ENCODE results near the gene RAVER1. TPM values are rescaled to one million over a fixed set of nuclear protein-coding genes. Genes with fewer than 3 reads are reported as not detected.
A peak's percentile ranks its signal among the peaks of the same experiment; 100 is the strongest.

Gene RAVER1
- total RNA-seq, 1 donor from 2014 or later: 51.8 TPM

DNA sequence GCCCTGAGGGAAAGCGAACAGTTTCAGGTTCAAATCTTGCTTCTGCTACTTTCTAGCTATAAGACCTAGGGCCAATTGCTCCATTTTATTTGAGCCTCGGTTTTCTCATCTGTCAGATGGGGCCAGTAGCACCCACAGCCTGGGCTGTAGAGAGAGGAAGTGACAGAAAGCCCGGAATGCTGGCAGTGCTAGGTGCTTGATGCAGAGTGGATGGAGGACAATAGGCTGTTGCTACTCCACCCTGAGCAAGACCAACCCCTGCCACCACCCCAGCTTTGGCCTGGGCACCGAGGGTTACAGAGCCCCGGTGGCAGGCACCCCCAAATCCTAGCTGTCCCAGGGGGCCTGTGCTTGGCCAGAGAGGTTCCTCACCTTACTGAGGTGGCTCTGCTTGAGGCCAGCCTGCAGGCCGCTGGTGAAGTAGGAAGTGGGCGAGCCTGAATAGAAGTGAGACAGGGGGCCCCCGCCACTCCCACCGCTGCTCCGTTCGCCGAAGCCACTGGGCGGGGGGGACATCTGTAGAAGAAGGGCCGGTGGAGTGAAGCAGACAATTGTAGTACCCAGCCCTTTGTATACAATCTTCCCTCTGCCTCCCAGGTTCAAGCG is 15.4 kb downstream of the RAVER1 start:
- DNase-seq (ENCODE audit: low spot score in 2 of 2): no peak
- Histone ChIP-seq H3K9me3 (no peaks in the 10 kb centered on the region), H3K4me1 (peaks cover 0 to 6% of the 10 kb centered on the region in 2 donors), H3K27ac (no peak overlapping the region), H3K4me3 (no peak overlapping the region), H3K27me3 (no peaks in the 10 kb centered on the region), H3K36me3 (peaks cover 54 to 63% of the 10 kb centered on the region in 2 donors)
- intact Hi-C loops (cut with DNase I): loop anchor here (5.0 kb wide), 1 partner anchor 64 kb away; the partner anchor contains the start of gene TYK2
- TF ChIP-seq, protein P1, sequence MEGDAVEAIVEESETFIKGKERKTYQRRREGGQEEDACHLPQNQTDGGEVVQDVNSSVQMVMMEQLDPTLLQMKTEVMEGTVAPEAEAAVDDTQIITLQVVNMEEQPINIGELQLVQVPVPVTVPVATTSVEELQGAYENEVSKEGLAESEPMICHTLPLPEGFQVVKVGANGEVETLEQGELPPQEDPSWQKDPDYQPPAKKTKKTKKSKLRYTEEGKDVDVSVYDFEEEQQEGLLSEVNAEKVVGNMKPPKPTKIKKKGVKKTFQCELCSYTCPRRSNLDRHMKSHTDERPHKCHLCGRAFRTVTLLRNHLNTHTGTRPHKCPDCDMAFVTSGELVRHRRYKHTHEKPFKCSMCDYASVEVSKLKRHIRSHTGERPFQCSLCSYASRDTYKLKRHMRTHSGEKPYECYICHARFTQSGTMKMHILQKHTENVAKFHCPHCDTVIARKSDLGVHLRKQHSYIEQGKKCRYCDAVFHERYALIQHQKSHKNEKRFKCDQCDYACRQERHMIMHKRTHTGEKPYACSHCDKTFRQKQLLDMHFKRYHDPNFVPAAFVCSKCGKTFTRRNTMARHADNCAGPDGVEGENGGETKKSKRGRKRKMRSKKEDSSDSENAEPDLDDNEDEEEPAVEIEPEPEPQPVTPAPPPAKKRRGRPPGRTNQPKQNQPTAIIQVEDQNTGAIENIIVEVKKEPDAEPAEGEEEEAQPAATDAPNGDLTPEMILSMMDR (IDR thresholded peaks at IDR 0.05): no peak

DNA sequence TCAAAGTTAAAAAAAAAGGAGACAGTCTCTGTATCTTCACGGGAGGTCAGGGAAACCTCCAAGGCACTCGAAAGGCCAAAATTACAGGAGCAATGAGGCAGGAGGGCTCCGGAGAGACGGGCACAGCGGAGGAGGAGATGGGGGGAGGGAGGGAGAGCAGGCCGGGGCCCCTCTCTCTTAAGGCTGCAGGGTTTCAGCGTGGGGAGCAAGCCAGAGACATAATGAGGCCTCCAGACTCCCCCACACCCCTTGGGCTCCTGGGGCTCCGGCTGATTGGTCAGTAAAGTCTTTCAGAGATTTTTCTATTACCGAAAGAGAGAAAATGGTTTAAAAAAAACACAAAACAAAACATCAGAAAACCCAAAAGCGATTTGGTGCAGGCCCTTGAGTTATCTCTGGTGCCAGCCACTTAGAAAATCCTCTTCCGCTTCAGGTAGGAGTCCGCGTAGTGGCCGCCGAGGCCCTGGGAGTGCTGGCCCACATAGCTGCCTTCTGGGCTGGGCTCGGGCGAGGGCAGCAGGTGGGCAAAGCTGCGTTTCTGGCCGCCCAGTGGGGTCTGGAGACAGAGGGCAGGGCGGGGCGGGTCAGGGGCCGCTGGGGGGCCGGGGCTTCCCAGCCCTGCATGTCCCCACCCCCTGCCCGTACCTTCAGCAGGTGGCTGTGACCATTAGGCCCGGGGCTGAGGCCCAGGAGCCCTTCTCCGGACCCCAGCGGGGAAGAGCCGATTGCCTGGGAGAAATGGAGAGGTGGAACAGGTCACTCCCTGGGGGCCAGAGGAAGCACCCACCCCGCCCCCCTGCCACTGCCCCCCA is 16.1 kb downstream of the RAVER1 start:
- Histone ChIP-seq H3K27me3 (no peaks in the 10 kb centered on the region), H3K4me3 (no peak overlapping the region), H3K4me1 (peaks cover 0 to 6% of the 10 kb centered on the region in 2 donors), H3K27ac (no peak overlapping the region), H3K9me3 (no peaks in the 10 kb centered on the region), H3K36me3 (peaks cover 48 to 56% of the 10 kb centered on the region in 2 donors)
- TF ChIP-seq, protein P1 (IDR thresholded peaks at IDR 0.05): no peak
- no peak for DNase-seq (ENCODE audit: low spot score in 2 of 2)
- intact Hi-C loops (cut with DNase I): loop anchor here (5.0 kb wide), 1 partner anchor 65 kb away; the partner anchor contains the start of gene TYK2

DNA sequence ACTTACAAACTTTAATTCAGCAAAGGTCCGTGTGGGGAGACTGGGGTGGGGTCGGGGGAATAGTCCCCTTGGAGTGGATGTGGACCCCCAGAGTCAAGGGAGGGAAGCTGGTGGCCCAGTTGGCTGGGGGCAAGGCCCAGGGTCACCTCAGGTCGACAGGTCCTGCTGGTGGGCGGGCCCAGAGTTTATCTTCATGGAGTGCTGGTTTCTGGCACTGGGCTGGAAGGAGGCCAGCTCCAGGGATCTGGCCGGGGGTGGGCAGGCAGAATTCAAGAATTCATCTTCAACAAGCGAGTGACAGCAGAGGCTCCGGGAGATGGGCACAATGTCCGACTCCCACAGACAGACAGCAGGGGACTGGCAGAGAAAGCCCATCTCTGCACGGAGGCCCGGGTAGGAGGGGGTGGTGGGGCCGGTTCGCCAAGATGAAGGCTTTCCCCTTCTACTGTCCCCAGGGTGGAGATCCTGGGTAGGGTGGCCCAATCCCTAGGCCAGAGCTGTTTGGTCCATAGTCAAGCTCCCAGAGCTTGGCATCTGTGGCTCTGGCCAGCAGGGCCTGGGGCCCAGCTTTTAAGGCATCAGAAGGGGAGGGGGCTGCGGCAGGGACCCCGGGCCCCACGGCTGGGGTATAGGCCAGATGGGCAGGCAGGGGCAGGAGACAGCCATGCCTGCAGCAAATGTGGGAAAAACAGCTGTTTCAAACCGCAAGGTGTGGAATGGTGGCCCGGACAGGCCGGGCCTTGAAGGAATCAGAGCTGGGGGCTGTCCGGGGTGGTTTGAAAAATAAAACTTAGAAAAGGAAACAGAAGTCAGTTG is 16.9 kb downstream of the RAVER1 start:
- DNase-seq (ENCODE audit: low spot score in 2 of 2): no peak
- intact Hi-C loops (cut with DNase I): loop anchor here (5.0 kb wide), 1 partner anchor 66 kb away; the partner anchor contains the start of gene TYK2
- H3K4me1 ChIP-seq: peaks cover 0 to 6% of the 10 kb centered on the region in 2 donors
- TF ChIP-seq, protein P1 (IDR thresholded peaks at IDR 0.05): no peak
- no peak overlapping the region for H3K27ac ChIP-seq
- peaks cover 41 to 48% of the 10 kb centered on the region in 2 donors for H3K36me3 ChIP-seq
- no peaks in the 10 kb centered on the region for H3K9me3 ChIP-seq
- no peaks in the 10 kb centered on the region for H3K27me3 ChIP-seq
- H3K4me3 ChIP-seq: peak overlapping the region in 1 of 2 donors; percentile 93

DNA sequence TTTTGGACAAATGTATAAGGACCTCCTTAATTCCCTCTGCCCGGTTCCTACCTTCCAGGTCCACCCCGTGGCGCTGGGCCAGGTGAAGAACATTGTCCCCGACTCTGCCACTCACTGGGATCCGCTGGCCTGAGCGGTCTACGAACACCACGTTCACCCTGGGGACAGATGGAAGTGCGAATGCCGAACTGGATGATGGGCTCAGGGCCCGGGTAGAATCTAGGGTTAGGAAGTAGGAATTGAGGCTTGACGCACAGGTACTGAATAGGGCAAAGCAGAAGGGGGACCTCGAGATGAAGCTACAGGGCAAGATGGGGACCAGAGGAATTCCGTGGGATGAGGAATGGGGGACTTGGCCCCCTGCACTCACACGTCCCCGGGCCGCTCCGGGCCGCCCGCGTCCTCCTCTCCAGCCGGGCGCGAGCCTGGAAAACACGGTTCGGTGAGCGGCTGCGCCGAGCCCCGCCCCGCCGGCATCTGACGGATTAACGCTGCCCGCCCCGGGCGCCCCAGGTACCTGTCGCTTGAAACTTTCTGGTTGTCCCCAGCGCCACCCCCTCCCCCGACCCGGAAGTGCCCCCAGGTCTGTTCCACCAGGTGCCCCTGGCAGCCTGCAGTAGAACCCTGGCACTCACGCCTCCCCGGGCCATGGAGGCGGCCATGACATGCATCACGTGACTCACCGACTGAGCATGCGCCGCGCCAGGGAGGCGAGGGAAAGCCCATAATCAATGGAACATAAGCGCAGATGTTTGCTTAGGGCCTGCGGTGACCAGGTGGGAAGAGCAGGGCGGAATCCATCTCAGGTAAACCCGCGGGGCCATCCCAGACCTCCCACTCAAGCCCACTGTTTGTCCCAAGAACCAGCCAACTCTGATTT is 17.8 kb downstream of the RAVER1 start, which contains the start of gene FDX2:
Gene FDX2 (minus strand): TSS at position 681 of the 880 bp plus-strand sequence. CDS start 19 bp downstream, at position 662.
- Histone ChIP-seq H3K4me3 (peak within 1 kb of the TSS; percentile 88 to 93), H3K9me3 (no peaks in the 10 kb centered on the region), H3K27ac (no peak within 1 kb of the TSS), H3K4me1 (peaks cover 0 to 6% of the 10 kb centered on the region in 2 donors), H3K27me3 (no peaks in the 10 kb centered on the region), H3K36me3 (peaks cover 32 to 39% of the 10 kb centered on the region in 2 donors)
- peak in 1 of 2 donors; percentile 92 for DNase-seq (ENCODE audit: low spot score in 2 of 2)
- TF ChIP-seq, protein P1 (IDR thresholded peaks at IDR 0.05): peak in 1 of 3 experiments; percentile 4
- intact Hi-C loops (cut with DNase I): loop anchor here (5.0 kb wide), 1 partner anchor 67 kb away; the partner anchor contains the start of gene TYK2
